HCT116 (cell line): ENCODE results near the gene NCAPG2. TPM values are rescaled to one million over a fixed set of nuclear protein-coding genes. Genes with fewer than 3 reads are reported as not detected.

Experiments
- ATAC-seq: fragments of 200-7000 bp; cut with Tn5 transposase; 2 replicates; pipeline ENCODE4 v1.9.1; 2020; ENCODE audit warnings: mild to moderate bottlenecking, moderate library complexity
- BruUV-seq: library from RNA; stranded (reverse); fragments of 400-500 nt; replicated peaks from 2 replicates; lab custom pipeline; 2021; lab: Mats Ljungman, UMichigan
- CTCF ChIA-PET: fragments of 300-600 bp; sonication (Branson Sonifier 250); formaldehyde crosslinking; loops from one replicate; lab custom pipeline; 2021; ENCODE audit warnings: antibody characterized with exemption; lab: Charles Lee
- POLR2A ChIA-PET: fragments of 300-600, 350-600 bp; sonication (Branson Sonifier 250); formaldehyde crosslinking; loops from one replicate; lab custom pipeline; 2021; ENCODE audit warnings: antibody characterized with exemption; lab: Charles Lee
- RAD21 ChIA-PET, 2 experiments: fragments of 300-600 bp; sonication (Branson Sonifier 250); formaldehyde crosslinking; loops; one replicate each; lab custom pipeline; 2023; ENCODE audit warnings: low total read pairs in 2 of 2; ENCODE audit not compliant: uncharacterized antibody in 2 of 2, unreplicated experiment in 2 of 2, low non-redundant PET in 1 of 2; lab: Charles Lee
- DNase-seq: peaks from one replicate; pipeline ENCODE4 v3.0.0-alpha.2; 2010; ENCODE audit warnings: low read depth, low spot score
- H2AFZ ChIP-seq: fragments of 200-600 bp; shearing (Covaris generic), sonication (generic); 2 replicates; pipeline ENCODE4 v1.6.1; 2017; ENCODE audit warnings: low read depth, mixed run types, mixed read lengths, antibody characterized with exemption, low read length; ENCODE audit not compliant: poor library complexity, severe bottlenecking
- H3K27ac ChIP-seq: 2 replicates; pipeline ENCODE4 v1.5.1; 2012; ENCODE audit warnings: low read depth, low read length
- H3K27me3 ChIP-seq: fragments of 200-600 bp; sonication (generic); 2 replicates; pipeline ENCODE4 v1.6.1; 2016; ENCODE audit warnings: mixed run types, low read length, mixed read lengths; ENCODE audit not compliant: insufficient read depth
- H3K36me3 ChIP-seq, 2 experiments: fragments of 200-500 bp in 1 of 2; fragments of 200-600 bp in 1 of 2; sonication (Bioruptor generic) in 1 of 2; sonication (generic) in 1 of 2; 2 replicates each; pipeline versions ENCODE4 v1.5.1 to v1.6.1; 2014 to 2016; ENCODE audit warnings: low read length in 2 of 2, inconsistent platforms in 1 of 2, mixed read lengths in 1 of 2, mixed run types in 1 of 2; ENCODE audit not compliant: insufficient read depth in 2 of 2, control insufficient read depth in 1 of 2
- H3K4me1 ChIP-seq, 2 experiments: fragments of 200-600 bp in 1 of 2; sonication (generic) in 1 of 2; 2 replicates each; pipeline versions ENCODE4 v1.5.1 to v1.6.1; 2012 to 2017; ENCODE audit warnings: low read length in 2 of 2, inconsistent platforms in 1 of 2, mild to moderate bottlenecking in 1 of 2, mixed read lengths in 1 of 2, mixed run types in 1 of 2, moderate library complexity in 1 of 2; ENCODE audit not compliant: insufficient read depth in 2 of 2, control insufficient read depth in 1 of 2
- H3K4me2 ChIP-seq: fragments of 200-600 bp; sonication (generic); 2 replicates; pipeline ENCODE4 v1.6.1; 2017; ENCODE audit warnings: mixed run types, low read length, mixed read lengths
- H3K4me3 ChIP-seq, 2 experiments: fragments of 200-600 bp in 1 of 2; sonication (generic) in 1 of 2; replicated peaks in 1 of 2; 2 replicates each; pipeline ENCODE4 v1.5.1; 2011 to 2016; ENCODE audit warnings: low read length in 2 of 2, control low read depth in 1 of 2, low read depth in 1 of 2, mild to moderate bottlenecking in 1 of 2, mixed read lengths in 1 of 2, mixed run types in 1 of 2
- H3K79me2 ChIP-seq: fragments of 200-600 bp; sonication (generic); 2 replicates; pipeline ENCODE4 v1.6.1; 2017; ENCODE audit warnings: mild to moderate bottlenecking, mixed run types, low read length, moderate library complexity, mixed read lengths; ENCODE audit not compliant: insufficient read depth
- H3K9ac ChIP-seq: fragments of 200-600 bp; sonication (generic); 2 replicates; pipeline ENCODE4 v1.6.1; 2016; ENCODE audit warnings: low read length, mixed read lengths
- H3K9me2 ChIP-seq: fragments of 200-600 bp; sonication (generic), shearing (Covaris generic); 2 replicates; pipeline ENCODE4 v1.6.1; 2017; ENCODE audit warnings: mixed run types, mild to moderate bottlenecking, moderate library complexity; ENCODE audit not compliant: insufficient read depth
- H3K9me3 ChIP-seq, 2 experiments: fragments of 200-500 bp in 1 of 2; fragments of 200-600 bp in 1 of 2; sonication (Bioruptor generic) in 1 of 2; sonication (generic) in 1 of 2; 2 replicates each; pipeline ENCODE4 v1.6.1; 2014 to 2017; ENCODE audit warnings: low read length in 2 of 2, mixed read lengths in 2 of 2, inconsistent platforms in 1 of 2, low read depth in 1 of 2, mild to moderate bottlenecking in 1 of 2, mixed run types in 1 of 2, moderate library complexity in 1 of 2; ENCODE audit not compliant: control insufficient read depth in 1 of 2, insufficient read depth in 1 of 2
- H4K20me1 ChIP-seq: fragments of 200-600 bp; sonication (generic), shearing (Covaris generic); 2 replicates; pipeline ENCODE4 v1.6.1; 2017; ENCODE audit warnings: mixed run types, mild to moderate bottlenecking, moderate library complexity; ENCODE audit not compliant: insufficient read depth
- ATF3 ChIP-seq: IDR thresholded peaks from 2 replicates; pipeline ENCODE4 v1.6.1; 2012
- CBX3 ChIP-seq: IDR thresholded peaks from 2 replicates; pipeline ENCODE4 v1.6.1; 2012; ENCODE audit warnings: low read depth
- intact Hi-C: fragments of 100-400 bp; cut with micrococcal nuclease; formaldehyde crosslinking; loops from 2 replicates; pipeline ENCODE4 v1.10.0; 2022
- total RNA-seq: library from RNA; stranded (reverse); gene quantifications from one replicate; pipeline ENCODE4 v1.2.1, GENCODE V29; 2021; ENCODE audit not compliant: unreplicated experiment

The NCAPG2 gene
- total RNA-seq, 1 experiment from 2014 or later: 73.1 TPM

GRCh38 chr7:158648168-158648567 lies 56.4 kb downstream of the NCAPG2 start:
- Histone ChIP-seq H3K9ac (no peak overlapping the region), H3K27ac (no peak overlapping the region), H2AFZ (no peak overlapping the region), H3K4me1 (no peaks in the 10 kb centered on the region; a peak in 2 of 4 replicates), H3K79me2 (peaks cover 25% of the 10 kb centered on the region), H3K4me2 (no peak overlapping the region), H3K36me3 (peaks cover 22 to 65% of the 10 kb centered on the region in 2 experiments), H3K9me3 (no peaks in the 10 kb centered on the region), H4K20me1 (no peaks in the 10 kb centered on the region), H3K27me3 (no peaks in the 10 kb centered on the region), H3K4me3 (no peak overlapping the region), H3K9me2 (no peaks in the 10 kb centered on the region)
- ChIA-PET RAD21 (no interaction called here), POLR2A (no interaction called here), CTCF (interaction anchor here (0.9 kb wide), 1 partner anchor 9 kb away, joined by 3 read pairs; no protein-coding TSS in a partner anchor)
- ATAC-seq (no peak), DNase-seq (no peak)
- no TSS peak for BruUV-seq
- no peak for TF ChIP-seq CBX3
- intact Hi-C loops: loop anchor here (5.0 kb wide), 1 partner anchor 151 kb away; no protein-coding TSS in a partner anchor

- Histone ChIP-seq H4K20me1 (no peaks in the 10 kb centered on the region), H3K36me3 (peaks cover 23 to 62% of the 10 kb centered on the region in 2 experiments), H3K9me2 (no peaks in the 10 kb centered on the region), H3K4me2 (no peak overlapping the region), H3K9ac (no peak overlapping the region), H3K27ac (no peak overlapping the region), H3K27me3 (no peaks in the 10 kb centered on the region), H3K4me3 (no peak overlapping the region), H2AFZ (no peak overlapping the region), H3K9me3 (no peaks in the 10 kb centered on the region), H3K4me1 (no peaks in the 10 kb centered on the region; a peak in 2 of 4 replicates), H3K79me2 (peaks cover 25% of the 10 kb centered on the region)
- POLR2A ChIA-PET: no interaction called here
- CTCF ChIA-PET: interaction anchor here (0.9 kb wide), 1 partner anchor 10 kb away, joined by 3 read pairs; no protein-coding TSS in a partner anchor
- no peak for TF ChIP-seq ATF3
- intact Hi-C loops: loop anchor here (2.0 to 5.0 kb wide), 2 partner anchors 150 to 205 kb away; no protein-coding TSS in a partner anchor
- DNase-seq (no peak), ATAC-seq (peak; percentile 32; the same call in 1 of the 2 replicates)
- RAD21 ChIA-PET: no interaction called here
- no TSS peak for BruUV-seq
These were observed 57.2 kb downstream of the NCAPG2 start for GRCh38 chr7:158647475-158647792.
